GM18861 (cell line): ENCODE results near the gene NSMF.

Experiments
- ATAC-seq: cut with Tn5 transposase; IDR thresholded peaks from one replicate; pipeline ENCODE4 v1.9.1; 2021; ENCODE audit not compliant: unreplicated experiment

NSMF gene

DNA sequence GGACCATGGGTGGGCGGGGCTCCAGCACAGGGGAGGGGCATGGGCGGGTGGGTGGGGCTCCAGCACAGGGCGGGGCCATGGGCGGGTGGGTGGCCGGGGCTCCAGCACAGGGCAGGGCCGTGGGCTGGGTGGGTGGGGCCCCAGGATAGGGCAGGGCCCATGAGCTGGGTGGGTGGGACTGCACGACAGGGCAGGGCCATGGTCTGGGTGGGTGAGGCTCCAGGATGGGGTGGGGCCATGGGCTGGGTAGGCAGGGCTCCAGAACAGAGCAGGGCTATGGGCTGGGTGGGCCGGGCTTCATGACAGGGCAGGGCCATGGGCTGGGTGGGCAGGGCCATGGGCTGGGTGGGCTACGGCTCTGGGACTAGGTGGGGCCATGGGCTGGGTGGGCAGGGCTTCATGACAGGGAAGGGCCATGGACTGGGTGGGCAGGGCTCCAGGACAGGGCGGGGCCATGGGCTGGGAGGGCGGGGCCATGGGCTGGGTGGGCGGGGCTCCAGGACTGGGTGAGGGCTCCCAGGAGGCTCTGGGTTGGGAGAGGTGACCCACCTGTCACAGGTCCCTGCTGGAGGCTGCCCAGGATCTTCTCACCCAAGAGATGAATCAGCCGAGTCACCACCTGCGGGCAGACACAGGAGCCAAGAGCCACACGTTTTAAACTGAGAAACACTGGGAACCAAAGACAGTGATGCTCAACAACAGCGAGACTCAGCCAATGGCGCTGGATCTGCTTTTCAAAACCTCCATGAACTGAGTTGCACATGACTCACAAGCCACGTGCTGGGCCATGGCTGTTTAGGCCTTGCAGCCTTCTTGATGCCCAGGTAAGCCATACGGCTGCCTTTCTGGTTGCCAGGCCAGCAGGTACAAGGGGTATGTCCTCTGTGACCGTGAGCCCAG is 33.6 kb upstream of the NSMF start:
- ATAC-seq: no peak

GRCh38 chr9:137491735-137492432 is 32.8 kb upstream of the NSMF start:
- no peak for ATAC-seq

DNA sequence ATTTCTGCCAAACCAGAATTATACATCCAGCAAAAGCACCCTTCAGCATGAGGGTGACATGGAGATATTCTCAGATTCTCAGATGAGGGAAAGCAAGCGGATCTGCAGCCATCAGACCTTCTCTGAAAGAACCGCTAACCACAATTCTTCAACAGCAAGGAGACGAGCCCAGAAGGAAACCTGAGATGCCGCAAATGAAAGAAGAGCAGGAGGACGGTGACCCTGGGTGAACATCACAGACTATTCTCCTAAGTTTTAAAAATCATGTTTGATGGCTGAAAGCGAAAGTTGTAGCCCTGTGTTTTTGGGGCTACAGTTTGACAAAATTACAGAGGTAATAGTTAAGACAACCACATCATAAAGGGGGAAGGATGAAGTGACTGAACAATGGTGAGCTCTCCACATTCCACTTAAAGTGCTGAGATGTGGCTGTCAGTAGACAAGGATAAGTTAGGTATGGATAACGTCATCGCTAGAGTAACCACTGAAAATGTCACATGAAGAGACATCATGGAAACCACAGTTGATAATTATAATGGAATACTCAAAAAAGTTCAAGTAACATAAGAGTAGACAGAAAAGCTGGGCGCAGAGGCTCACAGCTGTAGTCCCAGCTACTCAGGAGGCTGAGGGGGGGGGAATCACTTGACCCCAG is 31.5 kb upstream of the NSMF start:
- no peak for ATAC-seq

DNA sequence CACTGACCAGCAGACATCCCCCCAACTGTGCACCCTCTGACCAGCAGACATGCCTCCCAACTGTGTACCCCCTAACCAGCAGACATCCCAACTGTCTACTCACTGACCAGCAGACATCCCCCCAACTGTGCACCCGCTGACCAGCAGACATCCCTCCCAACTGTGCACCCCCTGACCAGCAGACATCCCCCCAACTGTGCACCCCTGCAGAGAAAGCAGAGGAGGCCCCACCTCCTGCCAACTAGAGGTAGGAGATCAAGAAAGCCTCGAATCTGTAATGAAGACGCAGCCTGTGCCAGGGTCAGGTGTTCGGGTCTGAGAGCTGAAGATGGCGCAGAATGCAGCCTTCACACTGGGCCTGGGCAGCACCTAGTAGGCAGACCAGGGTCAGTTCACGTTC is 29.8 kb upstream of the NSMF start:
- ATAC-seq: no peak

GRCh38 chr9:137488327-137488653 is 29.2 kb upstream of the NSMF start:
- ATAC-seq: no peak

GRCh38 chr9:137487454-137488326 is 28.6 kb upstream of the NSMF start:
- ATAC-seq: no peak

GRCh38 chr9:137486545-137487453 is 27.7 kb upstream of the NSMF start:
- ATAC-seq: no peak

DNA sequence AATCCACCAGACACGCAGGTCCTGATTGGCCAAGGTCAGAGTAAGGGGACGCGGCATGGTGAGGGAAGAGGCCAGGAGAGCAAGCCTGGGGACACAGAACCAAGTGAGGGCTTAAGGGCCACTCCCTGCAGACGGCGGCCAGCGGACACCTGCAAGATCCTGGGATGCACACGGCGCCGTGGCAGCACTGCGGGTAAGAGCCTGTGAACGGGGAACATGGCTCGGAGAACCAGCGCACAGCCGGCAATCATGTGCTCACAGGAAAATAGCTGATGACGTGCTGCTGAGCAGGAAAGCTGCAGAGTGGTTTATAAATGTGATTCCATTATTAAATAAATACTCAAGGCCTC is 27.0 kb upstream of the NSMF start:
- ATAC-seq: no peak

DNA sequence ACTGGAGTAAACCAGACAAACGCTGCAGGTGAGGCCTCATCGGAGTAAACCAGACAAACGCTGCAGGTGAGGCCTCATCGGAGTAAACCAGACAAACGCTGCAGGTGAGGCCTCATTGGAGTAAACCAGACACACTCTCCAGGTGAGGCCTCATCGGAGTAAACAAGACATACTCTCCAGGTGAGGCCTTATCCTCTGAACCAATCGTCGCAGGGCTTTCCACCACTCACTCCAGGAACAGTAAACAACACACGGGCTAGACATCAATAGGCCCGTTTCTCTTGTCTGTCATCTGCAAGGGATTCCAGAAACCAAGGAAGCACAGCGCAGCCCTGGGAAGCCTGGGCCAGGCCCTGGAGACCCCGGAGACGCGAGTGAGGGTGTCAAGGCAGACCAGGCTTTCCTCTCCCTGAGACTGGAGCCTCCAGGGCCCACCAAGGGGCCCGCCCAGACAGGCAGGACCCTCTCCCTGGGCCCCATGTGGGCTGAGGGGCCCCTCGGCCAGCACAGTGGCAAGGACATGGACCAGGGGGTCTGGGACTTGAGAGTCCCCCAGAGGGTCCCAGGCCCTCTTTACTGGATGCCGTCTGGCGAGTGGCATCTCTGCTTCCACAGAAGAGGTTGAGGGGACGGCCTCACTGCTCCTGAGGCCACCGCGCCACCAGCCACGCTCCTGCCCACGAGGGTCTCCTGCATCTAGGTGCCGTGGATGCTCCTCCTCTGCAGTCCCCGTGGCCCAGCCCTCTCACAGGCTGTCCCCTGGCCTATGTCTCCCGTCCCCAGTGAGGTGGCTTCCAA is 26.4 kb upstream of the NSMF start:
- ATAC-seq: no peak

DNA sequence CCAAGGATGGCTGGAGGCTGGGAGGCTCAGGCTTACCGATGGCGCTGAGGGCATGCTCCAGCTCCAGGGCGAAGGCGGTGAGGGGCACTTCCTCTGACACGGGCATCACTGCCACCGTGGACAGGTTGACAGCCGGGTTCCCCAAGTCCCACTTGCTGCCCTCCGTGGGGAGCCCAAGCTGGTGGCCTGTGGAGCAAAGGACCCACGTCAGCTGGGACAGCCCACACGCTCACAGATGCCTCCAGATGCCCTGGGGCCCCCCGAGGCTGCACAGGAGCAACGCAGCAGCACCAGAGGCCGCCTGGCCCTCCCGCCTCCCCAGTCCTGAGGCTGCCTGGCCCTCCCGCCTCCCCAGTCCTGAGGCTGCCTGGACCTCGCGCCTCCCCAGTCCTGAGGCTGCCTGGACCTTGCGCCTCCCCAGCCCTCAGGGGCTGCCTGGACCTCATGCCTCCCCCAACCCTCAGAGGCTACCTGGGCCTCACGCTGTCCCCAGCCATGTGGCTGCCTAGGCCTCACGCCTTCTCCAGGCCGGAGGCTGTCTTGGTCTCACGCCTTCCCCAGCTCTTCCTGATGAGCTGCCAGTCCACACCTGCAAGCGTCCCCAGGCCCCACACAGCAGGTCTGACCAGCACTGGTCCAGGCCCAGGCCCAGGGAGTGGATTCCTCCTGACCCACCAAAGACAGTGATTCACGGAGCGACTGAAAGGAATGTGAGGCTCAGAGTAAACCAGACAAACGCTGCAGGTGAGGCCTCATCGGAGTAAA is 25.6 kb upstream of the NSMF start:
- ATAC-seq: no peak

GRCh38 chr9:137482094-137482781 is 23.1 kb upstream of the NSMF start:
- no peak for ATAC-seq

GRCh38 chr9:137480686-137481683 is 21.9 kb upstream of the NSMF start:
- ATAC-seq: no peak

GRCh38 chr9:137479892-137480685 is 21.0 kb upstream of the NSMF start:
- no peak for ATAC-seq

DNA sequence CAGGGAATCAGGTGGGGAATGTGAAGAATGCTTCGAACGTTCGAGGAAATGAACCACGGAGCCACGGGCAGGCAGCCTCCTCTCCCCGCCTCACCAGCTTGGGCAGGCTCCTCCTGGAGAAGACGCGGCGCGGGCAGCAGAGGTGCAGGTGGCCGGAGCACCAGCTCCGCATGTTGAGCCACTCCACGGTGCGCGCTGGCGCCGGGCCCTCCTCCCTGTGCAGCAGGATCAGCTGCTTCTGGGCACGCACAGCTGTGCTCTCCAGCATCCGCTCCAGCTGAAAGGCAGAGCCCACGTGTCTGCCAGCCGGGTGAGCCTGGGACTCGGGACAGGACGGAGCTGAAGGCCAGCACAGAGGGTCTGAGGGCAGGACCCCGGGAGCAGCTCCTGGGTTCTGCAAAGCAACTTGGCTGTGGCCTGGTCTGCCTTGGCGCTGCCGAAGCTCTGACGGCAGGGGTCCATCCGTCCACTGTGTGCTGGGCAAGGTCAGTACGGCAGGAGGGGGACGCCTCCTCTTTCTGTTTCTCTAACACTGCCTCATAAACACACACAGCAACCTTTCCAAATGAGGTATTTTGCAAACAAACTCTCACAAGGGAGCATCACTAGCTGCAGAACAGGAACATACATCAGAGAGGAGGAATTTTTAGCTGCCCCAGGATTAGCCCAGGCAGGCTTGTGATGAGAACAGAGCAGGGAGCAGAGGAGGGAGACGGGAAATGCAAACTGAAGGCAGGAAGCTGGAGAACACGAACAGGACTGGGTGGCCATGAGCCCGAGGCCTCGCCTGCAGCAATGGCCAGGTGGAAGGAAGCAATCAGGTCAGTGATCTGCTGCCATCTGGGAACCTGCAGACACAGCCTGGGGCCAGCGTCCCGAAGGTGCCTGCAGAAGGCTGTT is 20.1 kb upstream of the NSMF start:
- no peak for ATAC-seq

- no peak for ATAC-seq
These were observed 19.5 kb upstream of the NSMF start for GRCh38 chr9:137478613-137478961.
